Esophagus muscularis mucosa (tissue), 4 donors: Measurements from ENCODE around the gene IL7R.

Experiments used
- EP300 ChIP-seq: sonication (generic); formaldehyde crosslinking; IDR thresholded peaks from one replicate; pipeline ENCODE4 v1.6.1; 2017; ENCODE audit warnings: antibody characterized with exemption
- POLR2A ChIP-seq: fragments of 450-650 bp; IDR thresholded peaks from one replicate; pipeline ENCODE4 v1.6.1; 2017; ENCODE audit warnings: antibody characterized with exemption, moderate library complexity, mild to moderate bottlenecking, low read depth
- POLR2AphosphoS5 ChIP-seq, 2 donors: sonication (generic); formaldehyde crosslinking; IDR thresholded peaks; one replicate each; pipeline ENCODE4 v1.6.1; 2017; ENCODE audit warnings: antibody characterized with exemption in 2 of 2
- TF ChIP-seq, protein P1 (sequence below), 3 experiments: fragments of 200-600 bp in 2 of 3; fragments of 450-650 bp in 1 of 3; sonication (generic) in 2 of 3; IDR thresholded peaks; one replicate each; pipeline ENCODE4 v1.5.1; 2017 to 2019; ENCODE audit warnings: antibody characterized with exemption in 3 of 3, mild to moderate bottlenecking in 2 of 3, moderate library complexity in 1 of 3

DNA sequence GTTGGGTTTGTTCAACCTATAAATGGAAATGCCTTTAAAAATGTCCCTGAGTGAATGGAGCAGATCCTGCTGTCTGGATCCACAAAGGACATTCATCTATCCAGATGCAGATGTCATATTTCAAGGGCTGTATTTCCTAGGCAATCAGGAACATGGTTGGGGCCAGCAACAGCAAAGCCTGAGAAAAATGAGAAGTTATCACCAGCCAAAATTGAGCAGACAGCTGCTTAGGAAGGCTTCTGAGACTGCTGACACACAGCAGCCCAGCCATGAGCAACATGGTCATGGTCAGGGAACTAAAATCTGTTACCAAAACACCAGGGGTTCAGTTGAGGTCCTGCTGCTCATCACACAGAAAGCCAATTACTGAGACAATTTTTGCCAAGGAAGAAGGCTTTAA lies 9.2 kb upstream of the IL7R start:
- TF ChIP-seq, protein P1, sequence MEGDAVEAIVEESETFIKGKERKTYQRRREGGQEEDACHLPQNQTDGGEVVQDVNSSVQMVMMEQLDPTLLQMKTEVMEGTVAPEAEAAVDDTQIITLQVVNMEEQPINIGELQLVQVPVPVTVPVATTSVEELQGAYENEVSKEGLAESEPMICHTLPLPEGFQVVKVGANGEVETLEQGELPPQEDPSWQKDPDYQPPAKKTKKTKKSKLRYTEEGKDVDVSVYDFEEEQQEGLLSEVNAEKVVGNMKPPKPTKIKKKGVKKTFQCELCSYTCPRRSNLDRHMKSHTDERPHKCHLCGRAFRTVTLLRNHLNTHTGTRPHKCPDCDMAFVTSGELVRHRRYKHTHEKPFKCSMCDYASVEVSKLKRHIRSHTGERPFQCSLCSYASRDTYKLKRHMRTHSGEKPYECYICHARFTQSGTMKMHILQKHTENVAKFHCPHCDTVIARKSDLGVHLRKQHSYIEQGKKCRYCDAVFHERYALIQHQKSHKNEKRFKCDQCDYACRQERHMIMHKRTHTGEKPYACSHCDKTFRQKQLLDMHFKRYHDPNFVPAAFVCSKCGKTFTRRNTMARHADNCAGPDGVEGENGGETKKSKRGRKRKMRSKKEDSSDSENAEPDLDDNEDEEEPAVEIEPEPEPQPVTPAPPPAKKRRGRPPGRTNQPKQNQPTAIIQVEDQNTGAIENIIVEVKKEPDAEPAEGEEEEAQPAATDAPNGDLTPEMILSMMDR (IDR thresholded peaks at IDR 0.05): no peak
- TF ChIP-seq POLR2A: no peak
- no peak for TF ChIP-seq POLR2AphosphoS5 (IDR thresholded peaks at IDR 0.05)
- no peak for TF ChIP-seq EP300
